OCI-LY7 (cell line): ENCODE data around the gene PLAC9. TPM values are rescaled to one million over a fixed set of nuclear protein-coding genes. Genes with fewer than 3 reads are reported as not detected.

Source experiments
- BruUV-seq: library from RNA; stranded (reverse); fragments of 400-500 nt; replicated peaks from 2 replicates; lab custom pipeline; 2021; lab: Mats Ljungman, UMichigan
- CTCF ChIA-PET: fragments of 300-600 bp; sonication (Branson Sonifier 250); formaldehyde crosslinking; loops from one replicate; lab custom pipeline; 2022; ENCODE audit warnings: antibody characterized with exemption; ENCODE audit not compliant: unreplicated experiment; lab: Charles Lee
- POLR2A ChIA-PET: fragments of 300-600 bp; sonication (Branson Sonifier 250); formaldehyde crosslinking; loops from one replicate; lab custom pipeline; 2022; ENCODE audit warnings: antibody characterized with exemption; lab: Charles Lee
- DNase-seq: peaks from one replicate; pipeline ENCODE4 v3.0.0-alpha.2; 2015; ENCODE audit warnings: low spot score
- H2AFZ ChIP-seq: fragments of 200-600 bp; sonication (generic), shearing (Covaris generic); 2 replicates; pipeline ENCODE4 v1.6.1; 2014; ENCODE audit warnings: mild to moderate bottlenecking, antibody characterized with exemption, low read length, moderate library complexity
- H3K27ac ChIP-seq: fragments of 200-600 bp; sonication (generic); 2 replicates; pipeline ENCODE4 v1.5.1; 2014; ENCODE audit warnings: mixed run types, low read depth, mild to moderate bottlenecking, moderate library complexity, low read length, inconsistent platforms; ENCODE audit not compliant: poor library complexity, severe bottlenecking
- H3K36me3 ChIP-seq: fragments of 200-600 bp; sonication (generic); 2 replicates; pipeline ENCODE4 v1.6.1; 2014; ENCODE audit warnings: mild to moderate bottlenecking, antibody characterized with exemption, low read length, moderate library complexity, mixed read lengths; ENCODE audit not compliant: insufficient read depth
- H3K4me1 ChIP-seq: fragments of 200-600 bp; sonication (generic); 2 replicates; pipeline ENCODE4 v1.5.1; 2014; ENCODE audit warnings: mild to moderate bottlenecking, low read length; ENCODE audit not compliant: insufficient read depth, poor library complexity, severe bottlenecking
- H3K4me2 ChIP-seq: fragments of 200-600 bp; sonication (generic); 2 replicates; pipeline ENCODE4 v1.6.1; 2014; ENCODE audit warnings: mild to moderate bottlenecking, low read length
- H3K4me3 ChIP-seq: fragments of 200-600 bp; sonication (generic); 2 replicates; pipeline ENCODE4 v1.5.1; 2014; ENCODE audit warnings: mild to moderate bottlenecking, low read depth, low read length; ENCODE audit not compliant: poor library complexity, severe bottlenecking
- H3K79me2 ChIP-seq: fragments of 200-600 bp; sonication (generic); 2 replicates; pipeline ENCODE4 v1.6.1; 2016; ENCODE audit warnings: low read depth, mild to moderate bottlenecking, low read length, moderate library complexity, mixed read lengths; ENCODE audit not compliant: insufficient read depth
- H3K9me2 ChIP-seq: fragments of 200-600 bp; sonication (generic); 2 replicates; pipeline ENCODE4 v1.6.1; 2016; ENCODE audit warnings: mild to moderate bottlenecking, low read length, mixed read lengths; ENCODE audit not compliant: insufficient read depth
- H3K9me3 ChIP-seq: fragments of 200-600 bp; sonication (generic); 2 replicates; pipeline ENCODE4 v1.6.1; 2014; ENCODE audit warnings: mild to moderate bottlenecking, mixed run types, low read length, mixed read lengths
- H4K20me1 ChIP-seq: fragments of 200-600 bp; sonication (generic); 2 replicates; pipeline ENCODE4 v1.6.1; 2014; ENCODE audit warnings: mild to moderate bottlenecking, antibody characterized with exemption, low read length, moderate library complexity, mixed read lengths; ENCODE audit not compliant: insufficient read depth
- EZH2phosphoT487 ChIP-seq: fragments of 200-600 bp; sonication (generic); IDR thresholded peaks from 2 replicates; pipeline ENCODE4 v1.6.1; 2018; ENCODE audit warnings: low read depth, borderline replicate concordance, mild to moderate bottlenecking, mixed run types, antibody characterized with exemption, low read length, moderate library complexity, mixed read lengths
- intact Hi-C: fragments of 100-400 bp; cut with micrococcal nuclease; formaldehyde crosslinking; loops from one replicate; pipeline ENCODE4 v1.10.0; 2022; ENCODE audit not compliant: unreplicated experiment
- total RNA-seq, 2 experiments: library from RNA; depleted of rRNA in 1 of 2; stranded (reverse); fragments of >200 nt in 1 of 2; shearing (Covaris generic) in 1 of 2; gene quantifications; 2 replicates each; pipeline ENCODE4 v1.2.3, GENCODE V29; 2014 to 2022
- TF ChIP-seq, protein P1 (sequence below): fragments of 200-600 bp; sonication (generic); conservative IDR thresholded peaks from 2 replicates; pipeline ENCODE4 v1.5.1; 2014; ENCODE audit warnings: mild to moderate bottlenecking, antibody characterized with exemption, low read length, moderate library complexity, mixed read lengths

PLAC9 gene
- total RNA-seq, 2 experiments from 2014 or later = not detected

GRCh38 chr10:80100861-80101695 is 31.5 kb upstream of the PLAC9 start:
- Histone ChIP-seq H3K27ac (no peak overlapping the region), H3K36me3 (no peaks in the 10 kb centered on the region), H3K79me2 (no peaks in the 10 kb centered on the region), H3K4me1 (no peaks in the 10 kb centered on the region), H4K20me1 (no peaks in the 10 kb centered on the region), H3K4me2 (no peak overlapping the region), H3K9me3 (no peaks in the 10 kb centered on the region), H3K4me3 (no peak overlapping the region), H2AFZ (no peak overlapping the region), H3K9me2 (no peaks in the 10 kb centered on the region)
- ChIA-PET POLR2A (interaction anchor here (0.8 kb wide), 1 partner anchor 15 kb away, joined by 3 read pairs; no protein-coding TSS in a partner anchor), CTCF (no interaction called here)
- no peak for TF ChIP-seq EZH2phosphoT487
- TF ChIP-seq, protein P1, sequence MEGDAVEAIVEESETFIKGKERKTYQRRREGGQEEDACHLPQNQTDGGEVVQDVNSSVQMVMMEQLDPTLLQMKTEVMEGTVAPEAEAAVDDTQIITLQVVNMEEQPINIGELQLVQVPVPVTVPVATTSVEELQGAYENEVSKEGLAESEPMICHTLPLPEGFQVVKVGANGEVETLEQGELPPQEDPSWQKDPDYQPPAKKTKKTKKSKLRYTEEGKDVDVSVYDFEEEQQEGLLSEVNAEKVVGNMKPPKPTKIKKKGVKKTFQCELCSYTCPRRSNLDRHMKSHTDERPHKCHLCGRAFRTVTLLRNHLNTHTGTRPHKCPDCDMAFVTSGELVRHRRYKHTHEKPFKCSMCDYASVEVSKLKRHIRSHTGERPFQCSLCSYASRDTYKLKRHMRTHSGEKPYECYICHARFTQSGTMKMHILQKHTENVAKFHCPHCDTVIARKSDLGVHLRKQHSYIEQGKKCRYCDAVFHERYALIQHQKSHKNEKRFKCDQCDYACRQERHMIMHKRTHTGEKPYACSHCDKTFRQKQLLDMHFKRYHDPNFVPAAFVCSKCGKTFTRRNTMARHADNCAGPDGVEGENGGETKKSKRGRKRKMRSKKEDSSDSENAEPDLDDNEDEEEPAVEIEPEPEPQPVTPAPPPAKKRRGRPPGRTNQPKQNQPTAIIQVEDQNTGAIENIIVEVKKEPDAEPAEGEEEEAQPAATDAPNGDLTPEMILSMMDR = no peak
- no TSS peak for BruUV-seq
- intact Hi-C loops = no loop called here
- DNase-seq = no peak

- Histone ChIP-seq H3K36me3 (no peaks in the 10 kb centered on the region), H3K4me2 (no peak overlapping the region), H3K9me2 (no peaks in the 10 kb centered on the region), H2AFZ (no peak overlapping the region), H3K79me2 (no peaks in the 10 kb centered on the region), H4K20me1 (no peaks in the 10 kb centered on the region), H3K27ac (no peak overlapping the region), H3K4me3 (no peak overlapping the region), H3K4me1 (no peaks in the 10 kb centered on the region), H3K9me3 (0 out of 2 replicates have a peak, but pooled peaks cover 4% of the 10 kb centered on the region)
- TF ChIP-seq, protein P1 = no peak
- TF ChIP-seq EZH2phosphoT487 = no peak
- intact Hi-C loops = no loop called here
- BruUV-seq = no TSS peak
- ChIA-PET POLR2A (interaction anchor here (0.6 kb wide), 2 partner anchors 55 to 606 kb away, joined by 3 to 5 read pairs; no protein-coding TSS in a partner anchor), CTCF (no interaction called here)
- DNase-seq = no peak
Measured at GRCh38 chr10:80104066-80104926, 28.2 kb upstream of the PLAC9 start.
